Measurements from ENCODE around the gene LRTM1. TPM values are rescaled to one million over a fixed set of nuclear protein-coding genes. Genes with fewer than 3 reads are reported as not detected.

LRTM1 gene
- total RNA-seq, 1 experiment from 2014 or later: not detected

DNA sequence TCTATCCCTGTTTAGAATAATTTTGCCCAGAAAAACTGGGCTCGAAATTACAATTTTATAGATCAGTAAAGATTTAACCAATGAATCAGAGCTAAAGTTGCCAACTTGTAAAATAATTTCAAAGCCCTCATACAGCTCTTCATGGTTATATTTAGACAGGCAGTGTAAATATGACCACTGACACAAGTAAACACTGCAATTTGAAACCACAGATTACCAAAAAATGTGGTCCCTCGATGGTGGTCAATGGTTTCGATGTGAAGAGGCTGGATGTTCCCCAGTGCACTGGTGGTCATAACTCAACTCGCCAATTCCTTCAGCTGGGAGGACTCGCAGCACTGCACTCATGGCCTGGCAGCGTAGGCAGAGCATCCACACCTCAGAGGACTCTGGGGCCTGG lies 28.6 kb downstream of the LRTM1 start:
- no peak for DNase-seq (ENCODE audit: extremely low read depth, low read depth)

DNA sequence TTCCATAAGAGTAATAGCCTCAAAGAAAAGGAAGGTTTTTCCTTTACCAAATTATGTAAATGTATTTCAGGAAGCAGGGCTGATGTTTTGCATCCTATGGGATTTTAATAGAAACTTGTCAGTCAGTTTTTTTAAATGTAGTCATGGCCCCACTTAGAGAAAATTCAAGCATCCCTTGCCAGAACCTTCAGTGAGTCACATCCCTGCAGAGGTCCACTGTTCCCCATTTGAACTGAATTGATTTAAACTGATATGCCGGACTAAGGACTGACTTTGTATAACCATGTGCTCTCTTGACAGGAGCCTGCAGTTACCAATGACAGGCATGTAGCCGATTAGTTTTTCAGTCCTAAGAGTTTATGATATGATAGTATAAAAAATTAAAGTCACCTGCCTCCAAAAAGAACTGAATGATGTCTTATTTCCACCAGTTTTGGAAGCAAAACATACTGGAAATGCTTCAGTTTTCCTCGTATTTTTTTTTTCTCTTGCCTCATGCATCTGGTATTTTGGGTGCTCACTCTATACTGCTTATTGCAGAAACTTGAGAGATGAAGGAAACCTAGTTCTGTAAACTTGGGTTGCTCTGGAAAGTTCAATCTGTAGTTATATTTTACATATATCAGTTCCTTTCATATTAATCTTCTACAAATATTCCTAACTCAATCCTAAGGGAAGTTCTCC lies 30.7 kb downstream of the LRTM1 start:
- no peak for DNase-seq (ENCODE audit: extremely low read depth, low read depth)

DNA sequence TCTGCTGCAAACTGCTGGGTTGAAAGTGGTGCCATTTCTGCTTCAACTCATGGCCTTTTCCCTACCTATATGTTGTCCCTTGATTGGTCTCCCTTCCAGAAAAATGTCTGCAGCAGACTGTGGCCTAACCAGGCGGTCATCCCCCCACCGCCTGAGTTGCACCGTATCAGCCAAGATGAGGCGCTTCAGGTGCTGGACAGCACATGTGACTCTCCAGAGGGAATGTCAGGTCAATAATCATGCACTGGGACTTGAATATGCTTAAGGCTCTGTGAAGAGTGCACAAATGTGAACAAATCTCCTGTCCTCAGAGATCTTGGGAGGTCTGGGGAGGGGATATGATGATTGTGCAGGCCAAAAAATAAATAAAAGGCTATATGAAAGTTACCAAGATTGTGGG lies 32.2 kb downstream of the LRTM1 start:
- DNase-seq (ENCODE audit: extremely low read depth, low read depth): no peak

DNA sequence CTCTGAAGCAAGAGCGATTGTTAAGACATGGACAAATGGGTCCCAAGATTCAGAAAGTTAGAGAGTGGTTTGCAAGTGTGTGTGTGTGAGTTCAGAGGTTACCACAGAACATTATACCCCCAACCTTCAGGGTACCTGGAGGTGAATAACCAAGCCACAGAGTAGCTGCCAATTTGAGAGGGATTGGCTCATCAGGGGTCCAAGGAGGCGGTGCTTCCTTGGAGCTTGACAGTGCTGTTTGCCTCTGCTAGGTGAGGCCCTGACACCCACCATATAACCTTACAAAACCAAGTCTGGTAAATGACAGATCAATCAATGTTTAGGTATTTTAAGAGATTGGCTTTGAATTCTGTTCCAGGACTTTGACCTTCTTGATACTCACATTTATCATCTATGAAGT lies 35.7 kb downstream of the LRTM1 start:
- DNase-seq (ENCODE audit: extremely low read depth, low read depth): no peak

DNA sequence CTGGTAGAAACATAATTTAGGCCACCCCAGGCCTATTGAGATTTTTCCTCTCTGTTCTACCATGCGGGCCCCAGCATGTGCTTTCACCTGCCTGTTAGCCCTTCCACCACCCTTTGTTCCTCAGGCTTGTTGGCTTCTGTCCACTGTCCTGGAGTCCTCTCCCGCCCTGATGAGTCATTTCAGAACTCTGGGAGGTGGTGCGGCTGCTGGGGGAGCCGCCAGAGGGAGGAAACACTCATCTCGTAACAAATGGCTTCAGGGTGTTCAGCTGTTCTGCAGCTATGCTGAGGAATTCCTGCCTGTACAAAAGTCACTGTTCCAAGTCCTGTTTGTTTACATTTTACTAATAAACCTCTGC lies 36.3 kb downstream of the LRTM1 start:
- peak; percentile 72 for DNase-seq (ENCODE audit: extremely low read depth, low read depth)

DNA sequence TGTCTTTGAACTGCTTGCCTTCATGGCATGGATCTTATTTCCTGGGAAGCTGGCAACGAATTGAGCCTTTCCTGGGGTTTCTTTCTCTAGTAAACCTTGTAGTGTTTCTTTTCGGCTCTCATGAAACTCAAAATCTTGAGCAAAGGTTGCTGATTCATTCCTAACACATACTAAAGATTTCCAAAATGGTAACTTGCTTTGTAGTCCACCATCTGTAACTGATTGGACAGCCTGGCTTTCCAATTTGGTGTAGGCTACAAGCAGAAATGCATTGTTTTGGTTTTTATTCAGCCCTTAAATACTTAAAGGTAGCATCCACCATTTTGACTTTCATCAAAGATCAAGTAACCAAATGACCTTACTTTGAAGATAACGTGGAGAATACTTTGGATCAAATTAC lies 38.1 kb downstream of the LRTM1 start:
- DNase-seq (ENCODE audit: extremely low read depth, low read depth): no peak

DNA sequence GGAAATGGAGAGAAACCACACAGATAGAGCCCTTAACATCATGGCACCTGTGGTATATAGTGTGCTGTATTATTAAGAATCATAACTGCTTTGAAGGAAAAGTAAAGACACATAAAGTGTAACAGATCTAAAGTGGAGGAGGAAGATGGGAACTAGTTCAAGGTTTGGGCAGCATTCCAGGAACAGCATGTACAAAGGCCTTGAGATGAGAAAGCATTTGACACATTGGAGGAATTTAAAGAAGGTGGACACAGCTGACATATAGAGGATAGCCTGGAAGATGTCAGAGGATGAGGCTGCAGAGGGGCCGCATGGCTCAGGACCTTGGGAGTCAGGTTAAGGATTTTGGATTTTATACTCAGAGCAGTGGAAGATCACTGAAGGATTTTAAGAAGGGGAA lies 39.0 kb downstream of the LRTM1 start:
- no peak for DNase-seq (ENCODE audit: extremely low read depth, low read depth)

DNA sequence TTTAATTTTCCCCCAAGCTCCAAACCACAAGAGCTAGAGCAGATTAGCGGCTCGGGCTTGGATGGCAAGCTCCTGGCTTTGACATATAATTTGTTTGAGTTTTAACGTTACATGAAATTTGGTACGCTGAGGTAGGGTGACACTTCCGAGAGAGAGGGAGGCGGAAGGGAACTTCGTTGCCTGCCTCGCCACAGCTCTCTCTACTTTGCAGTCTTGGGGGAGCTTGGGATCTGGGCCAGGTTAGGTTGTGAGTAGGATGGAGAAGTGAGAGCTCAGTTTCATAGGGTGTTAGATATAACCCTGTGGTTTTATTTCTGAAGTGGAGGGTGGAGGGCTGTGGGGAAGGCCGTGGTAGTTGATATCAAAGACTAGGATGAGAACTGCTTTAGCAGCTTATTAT lies 39.7 kb downstream of the LRTM1 start:
- DNase-seq (ENCODE audit: extremely low read depth, low read depth): no peak

DNA sequence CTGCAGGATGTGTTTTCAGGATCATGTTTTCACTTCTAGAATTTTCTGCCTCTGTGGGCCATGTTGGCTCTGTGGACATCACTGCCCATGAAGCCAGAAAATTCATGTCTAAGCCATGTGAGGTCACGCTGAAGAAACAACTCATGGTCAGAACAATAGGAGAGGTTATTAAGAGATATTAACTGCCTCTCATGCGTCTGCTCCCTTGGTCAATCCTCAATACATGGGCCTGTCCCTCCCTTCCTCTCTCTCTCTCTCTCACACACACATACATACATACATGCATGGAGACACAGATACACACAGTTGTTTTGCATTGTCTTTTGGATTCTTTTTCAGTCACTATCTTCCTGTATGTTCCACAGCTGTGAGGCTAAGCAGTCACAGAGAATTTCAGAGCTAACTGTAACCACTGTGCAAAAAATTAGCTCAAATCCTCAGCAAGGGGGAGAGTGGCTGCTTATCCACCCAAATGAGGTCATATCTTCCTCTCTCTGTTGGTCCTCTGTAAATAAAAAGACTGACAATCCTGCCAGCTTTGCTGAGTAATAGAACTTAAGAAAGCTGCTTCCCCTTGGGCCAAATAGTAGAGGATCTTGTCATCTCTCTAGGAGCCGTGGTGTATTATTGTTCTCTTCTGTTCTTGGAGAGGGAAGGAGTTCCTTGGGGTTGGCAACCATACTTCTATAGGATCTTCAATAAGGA lies 45.6 kb downstream of the LRTM1 start:
- DNase-seq (ENCODE audit: extremely low read depth, low read depth): no peak

DNA sequence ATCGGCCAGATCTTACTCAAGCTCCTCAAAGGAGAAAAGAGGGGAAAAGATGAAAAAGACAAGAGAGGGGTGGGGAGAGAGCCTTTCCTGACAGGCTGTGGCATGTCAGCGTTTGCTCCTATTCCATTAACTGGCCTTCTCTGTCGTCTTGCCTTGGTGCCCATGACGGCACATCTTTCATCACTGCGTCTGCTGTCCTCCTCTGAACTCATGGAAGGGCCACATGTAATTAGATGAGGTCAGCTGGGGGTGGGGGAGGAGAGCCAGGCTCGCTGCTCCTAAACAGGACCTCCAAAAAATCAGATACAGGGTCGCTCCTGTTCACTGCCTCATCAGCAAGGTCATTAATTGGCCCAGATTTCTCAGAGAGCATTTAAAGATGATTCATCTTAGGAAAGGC lies 49.7 kb downstream of the LRTM1 start:
- no peak for DNase-seq (ENCODE audit: extremely low read depth, low read depth)

DNA sequence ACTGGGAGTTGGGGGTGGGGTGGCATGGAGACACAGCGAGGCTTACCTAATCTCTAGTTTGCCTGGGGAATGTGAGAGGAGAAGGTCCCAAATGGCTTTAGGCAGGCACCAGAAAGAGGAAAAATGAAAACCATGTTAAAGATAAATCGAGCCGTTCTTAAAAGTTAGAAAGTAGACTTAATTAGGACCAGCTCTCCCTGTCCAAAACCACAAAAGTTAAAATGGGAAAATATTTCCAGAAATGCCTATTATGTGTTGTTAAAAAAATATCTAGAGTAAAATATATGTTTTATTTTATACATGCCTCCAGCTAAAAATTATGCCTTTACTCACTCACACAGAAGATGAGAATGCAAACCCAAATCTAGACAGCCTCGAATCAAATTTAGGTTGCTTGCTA lies 50.1 kb downstream of the LRTM1 start:
- DNase-seq (ENCODE audit: extremely low read depth, low read depth): no peak

DNA sequence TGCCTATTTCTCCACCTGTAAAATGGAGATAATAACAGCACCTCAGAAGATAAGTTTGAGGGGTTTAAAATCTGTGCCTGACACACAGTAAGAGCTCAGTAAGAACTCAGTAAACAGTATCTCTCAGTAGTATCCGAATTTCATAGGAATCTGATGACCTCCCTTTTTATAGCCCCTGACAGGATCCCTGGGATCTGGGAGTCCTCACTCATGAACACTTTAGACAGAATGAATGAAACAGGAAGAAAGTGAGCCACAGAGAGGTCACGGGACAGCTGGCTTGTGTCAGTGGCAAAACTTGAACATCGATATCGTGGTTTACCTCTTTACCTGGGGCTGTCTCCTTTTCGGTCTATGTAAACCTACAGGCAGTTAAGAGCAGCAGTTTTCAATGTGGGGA lies 51.2 kb downstream of the LRTM1 start:
- DNase-seq (ENCODE audit: extremely low read depth, low read depth): no peak

DNA sequence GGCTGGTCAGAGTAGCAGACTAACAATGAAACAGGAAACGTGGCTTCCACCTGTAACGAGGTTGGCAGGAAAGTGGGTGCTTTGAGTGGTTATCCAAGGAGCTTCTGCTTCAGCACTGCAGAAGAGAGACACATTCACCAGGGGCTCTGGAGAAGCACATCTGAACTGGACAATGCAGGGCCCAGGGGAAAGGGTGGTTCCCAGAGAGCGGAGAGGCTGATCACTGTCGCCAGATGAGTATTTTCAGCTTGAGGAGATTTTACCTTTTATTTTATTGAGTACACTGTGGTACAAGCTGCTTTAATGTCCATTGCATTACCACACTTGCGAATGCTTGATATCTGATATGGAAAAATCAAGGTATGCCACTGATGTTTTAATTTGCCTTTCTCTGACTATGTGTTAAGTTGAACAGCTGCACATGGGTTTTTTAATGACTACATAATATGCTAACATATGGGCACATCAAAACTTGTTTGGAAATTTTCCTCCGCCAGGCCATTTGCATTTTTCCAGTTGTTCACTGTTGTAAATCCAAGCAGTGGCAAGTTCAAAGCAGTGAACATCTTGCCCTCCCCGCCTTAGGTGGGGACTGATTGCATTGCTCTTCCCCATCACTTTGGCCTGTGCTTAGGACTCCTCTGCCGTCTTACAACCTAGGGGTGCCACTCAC lies 52.1 kb downstream of the LRTM1 start:
- DNase-seq (ENCODE audit: extremely low read depth, low read depth): no peak

DNA sequence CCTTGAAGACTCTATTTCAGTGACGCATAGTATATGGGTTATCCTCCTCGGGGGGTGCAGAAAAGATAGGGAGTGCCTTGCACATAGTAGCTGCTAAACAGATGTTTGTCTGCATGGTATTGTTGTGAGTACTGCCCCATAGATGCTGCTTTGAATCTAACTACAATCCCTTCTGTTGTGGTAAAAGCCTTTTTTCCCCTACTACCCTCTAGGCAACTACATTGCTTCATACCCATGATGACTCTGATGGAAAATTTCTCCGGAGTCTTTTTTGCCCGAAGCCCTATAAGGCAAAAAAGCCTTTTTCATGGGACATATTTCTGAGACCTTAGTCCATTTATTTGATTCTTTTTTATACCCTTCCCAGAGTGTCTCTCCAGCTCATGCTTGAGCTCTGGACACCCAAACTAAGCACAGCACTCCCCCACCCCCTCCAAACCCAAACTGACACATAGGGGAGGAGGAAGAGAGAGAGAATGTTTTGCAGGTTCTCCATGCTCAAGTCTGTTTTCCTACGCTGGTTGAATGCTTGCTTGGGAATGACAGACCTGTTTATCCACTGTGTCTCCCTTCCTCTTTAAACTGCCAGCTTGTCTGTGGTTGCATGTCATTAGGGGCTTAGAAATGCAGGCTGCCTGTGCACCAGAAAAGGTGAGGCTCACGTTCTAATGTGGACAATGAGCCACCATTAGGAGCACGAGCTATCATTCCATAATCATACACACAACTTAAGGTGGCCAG lies 52.9 kb downstream of the LRTM1 start:
- DNase-seq (ENCODE audit: extremely low read depth, low read depth): no peak

DNA sequence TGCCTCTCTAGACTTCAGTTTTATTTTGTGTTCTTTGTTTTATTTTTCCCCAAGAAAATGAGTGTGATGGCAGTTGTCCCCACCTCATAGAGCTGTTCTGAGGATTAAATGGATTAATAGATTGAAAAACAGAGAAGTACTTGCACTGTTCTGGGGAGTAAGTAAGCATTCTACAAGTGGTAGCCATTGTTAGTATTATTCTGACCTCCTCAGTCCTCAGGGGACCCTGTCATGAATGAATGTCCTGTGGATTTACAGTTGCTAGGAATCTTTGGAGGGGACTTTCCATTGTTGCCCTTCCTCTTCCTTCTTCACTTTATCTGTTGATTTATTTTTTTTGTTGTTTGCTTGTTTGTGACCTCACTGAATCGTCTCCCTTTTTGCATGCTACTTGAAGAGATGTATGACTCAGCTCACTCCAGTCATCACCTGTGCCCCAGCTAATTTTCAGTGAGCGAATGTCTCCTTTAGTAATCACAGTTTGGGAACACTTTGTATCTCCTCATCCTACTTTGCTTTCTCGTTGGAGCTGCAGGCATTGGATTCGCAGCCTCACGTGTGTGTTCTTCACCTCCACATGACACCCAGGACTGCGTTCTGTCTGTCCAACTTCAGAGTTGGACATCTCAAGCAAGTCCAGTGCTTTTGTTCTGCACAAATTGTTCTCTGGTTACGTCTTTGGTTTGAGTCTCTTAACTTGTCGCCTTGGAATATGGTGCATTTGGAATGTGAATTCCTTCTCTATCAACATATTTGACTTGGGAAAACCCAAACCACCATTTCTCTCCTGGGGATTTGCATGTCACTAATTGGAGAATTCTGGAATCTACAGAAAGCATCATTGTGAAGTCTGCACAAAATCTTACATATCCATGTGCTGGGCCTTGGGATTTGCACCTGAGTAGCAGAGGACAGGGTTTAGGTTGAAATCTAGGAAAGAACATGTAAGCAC lies 54.5 kb downstream of the LRTM1 start:
- DNase-seq (ENCODE audit: extremely low read depth, low read depth): no peak

DNA sequence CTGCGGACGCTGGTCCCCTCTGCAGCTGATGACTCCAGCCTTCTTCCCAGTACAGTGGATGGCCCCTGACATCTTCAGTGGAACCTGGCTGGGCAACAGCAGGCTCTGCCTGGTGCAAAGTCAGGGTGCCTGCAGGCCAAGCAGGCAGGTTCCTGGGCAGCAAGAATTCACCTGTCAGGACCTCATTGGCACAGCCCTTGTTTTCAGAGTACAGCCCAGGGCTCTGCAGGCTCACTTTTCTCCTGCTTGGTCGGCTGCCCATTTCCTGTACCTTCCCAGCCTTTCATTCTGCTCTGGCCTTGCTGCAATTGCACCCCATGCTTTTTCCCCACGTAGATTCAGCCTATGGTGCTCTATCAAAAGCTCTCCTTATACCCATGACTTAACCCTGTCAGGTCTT lies 56.0 kb downstream of the LRTM1 start:
- no peak for DNase-seq (ENCODE audit: extremely low read depth, low read depth)

DNA sequence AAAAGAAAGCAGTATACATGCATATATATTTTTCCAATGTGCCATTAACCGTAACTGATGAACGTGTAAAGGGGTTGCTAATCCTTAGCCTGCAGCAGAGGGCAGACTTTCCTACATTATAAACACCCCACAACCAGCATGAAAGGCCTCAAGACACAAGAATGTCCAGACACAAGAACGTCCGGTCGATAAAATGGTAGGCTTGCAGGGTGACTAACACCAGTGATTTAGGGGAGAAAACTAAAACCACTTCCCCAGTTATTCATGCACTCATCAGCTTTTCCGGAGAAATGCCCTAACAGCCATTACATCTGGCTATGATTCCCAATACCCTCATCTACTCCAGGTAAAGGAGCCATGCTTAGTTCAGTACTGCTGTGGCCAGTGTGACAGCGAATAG lies 57.4 kb downstream of the LRTM1 start:
- peak; percentile 12 for DNase-seq (ENCODE audit: extremely low read depth, low read depth)

Data from NCI-H460 (cell line).